Liver (tissue), 9 donors: ENCODE results near the gene BACH2. TPM values are rescaled to one million over a fixed set of nuclear protein-coding genes. Genes with fewer than 3 reads are reported as not detected.

Experiments used
- DNase-seq: peaks from one replicate; pipeline ENCODE4 v3.0.0-alpha.2; 2017; ENCODE audit warnings: low spot score
- H3K27ac ChIP-seq, 2 donors: one replicate each; pipeline ENCODE4 v1.7.0; 2013; ENCODE audit warnings: inconsistent platforms in 2 of 2, low read length in 2 of 2, control low read depth in 1 of 2, low read depth in 1 of 2, mild to moderate bottlenecking in 1 of 2
- H3K27me3 ChIP-seq, 4 donors: one replicate each; pipeline versions ENCODE4 v1.6.1 to v1.7.0; 2013; ENCODE audit warnings: low read length in 3 of 4, inconsistent platforms in 1 of 4, mild to moderate bottlenecking in 1 of 4, moderate library complexity in 1 of 4; ENCODE audit not compliant: control insufficient read depth in 4 of 4, insufficient read depth in 4 of 4
- H3K36me3 ChIP-seq, 4 donors: one replicate each; pipeline versions ENCODE4 v1.6.1 to v1.7.0; 2013; ENCODE audit warnings: low read length in 3 of 4, mild to moderate bottlenecking in 3 of 4, low read depth in 1 of 4, moderate library complexity in 1 of 4; ENCODE audit not compliant: control insufficient read depth in 4 of 4, insufficient read depth in 3 of 4
- H3K4me1 ChIP-seq, 4 donors: one replicate each; pipeline versions ENCODE4 v1.6.1 to v1.7.0; 2013; ENCODE audit warnings: low read length in 3 of 4, mild to moderate bottlenecking in 3 of 4, moderate library complexity in 1 of 4; ENCODE audit not compliant: control insufficient read depth in 4 of 4, insufficient read depth in 4 of 4
- H3K4me3 ChIP-seq, 3 donors: one replicate each; pipeline versions ENCODE4 v1.6.1 to v1.7.0; 2013; ENCODE audit warnings: low read length in 3 of 3, control low read depth in 1 of 3, low read depth in 1 of 3, mild to moderate bottlenecking in 1 of 3
- H3K9ac ChIP-seq, 2 donors: one replicate each; pipeline ENCODE4 v1.7.0; 2013; ENCODE audit warnings: low read length in 2 of 2, mild to moderate bottlenecking in 2 of 2, moderate library complexity in 2 of 2, control low read depth in 1 of 2, low read depth in 1 of 2
- H3K9me3 ChIP-seq, 4 donors: one replicate each; pipeline versions ENCODE4 v1.6.1 to v1.7.0; 2013; ENCODE audit warnings: low read length in 3 of 4; ENCODE audit not compliant: control insufficient read depth in 4 of 4
- ATF3 ChIP-seq: IDR thresholded peaks from 2 replicates; pipeline ENCODE4 v1.6.1; 2016; ENCODE audit warnings: antibody characterized with exemption
- CTCF ChIP-seq: fragments of 150-350 bp; IDR thresholded peaks from 2 replicates; pipeline ENCODE4 v1.5.1; 2017; ENCODE audit warnings: improper control_type of control experiment, low read depth, low read length; ENCODE audit not compliant: missing input control
- EGR1 ChIP-seq, 2 donors: IDR thresholded peaks; 2 replicates each; pipeline ENCODE4 v1.6.1; 2016 to 2018; ENCODE audit warnings: antibody characterized with exemption in 2 of 2, low read depth in 2 of 2
- FOXA1 ChIP-seq: IDR thresholded peaks from 2 replicates; pipeline ENCODE4 v1.6.1; 2016; ENCODE audit warnings: antibody characterized with exemption
- FOXA2 ChIP-seq: IDR thresholded peaks from 2 replicates; pipeline ENCODE4 v1.6.1; 2016; ENCODE audit warnings: antibody characterized with exemption
- GABPA ChIP-seq, 2 donors: IDR thresholded peaks in 1 of 2; conservative IDR thresholded peaks in 1 of 2; 2 replicates each; pipeline ENCODE4 v1.6.1; 2016; ENCODE audit warnings: antibody characterized with exemption in 2 of 2, mild to moderate bottlenecking in 1 of 2, moderate library complexity in 1 of 2
- HNF4G ChIP-seq: IDR thresholded peaks from 2 replicates; pipeline ENCODE4 v1.6.1; 2016; ENCODE audit warnings: antibody characterized with exemption
- JUND ChIP-seq, 2 donors: IDR thresholded peaks; 2 replicates each; pipeline ENCODE4 v1.6.1; 2016; ENCODE audit warnings: antibody characterized with exemption in 2 of 2
- MAX ChIP-seq: IDR thresholded peaks from 2 replicates; pipeline ENCODE4 v1.6.1; 2016; ENCODE audit warnings: antibody characterized with exemption
- NR2F2 ChIP-seq: IDR thresholded peaks from 2 replicates; pipeline ENCODE4 v1.6.1; 2016; ENCODE audit warnings: antibody characterized with exemption
- RAD21 ChIP-seq, 2 donors: IDR thresholded peaks; 2 replicates each; pipeline ENCODE4 v1.6.1; 2016; ENCODE audit warnings: antibody characterized with exemption in 2 of 2, mild to moderate bottlenecking in 2 of 2
- SP1 ChIP-seq: IDR thresholded peaks from 2 replicates; pipeline ENCODE4 v1.6.1; 2018; ENCODE audit warnings: antibody characterized with exemption, mild to moderate bottlenecking
- YY1 ChIP-seq: IDR thresholded peaks from 2 replicates; pipeline ENCODE4 v1.6.1; 2016; ENCODE audit warnings: antibody characterized with exemption, mild to moderate bottlenecking
- ZBTB33 ChIP-seq: IDR thresholded peaks from 2 replicates; pipeline ENCODE4 v1.6.1; 2016; ENCODE audit warnings: antibody characterized with exemption
- WGBS: extraction: QIAGEN DNeasy Blood & Tissue Kit; methylation state at CpG from one replicate; pipeline ENCODE4 v1.1.7; 2013; 5-methylcytosine and 5-hydroxymethylcytosine counted together
- polyA plus RNA-seq, 2 donors: library from polyadenylated mRNA; stranded (reverse) in 1 of 2; unstranded in 1 of 2; fragments of 200-250 nt in 1 of 2; fragments of >200 nt in 1 of 2; fragmentation: Nextera tagmentation in 1 of 2; extraction: Ambion mirVana in 1 of 2; gene quantifications; one replicate each; pipeline versions ENCODE4 v1.2.1 to v1.2.3, GENCODE V29; 2013 to 2015
- total RNA-seq, 2 donors: library from RNA; depleted of rRNA; stranded (reverse); fragments of >200 nt; gene quantifications; one replicate each; pipeline ENCODE4 v1.2.3, GENCODE V29; 2014
- TF ChIP-seq, protein P1 (sequence below): IDR thresholded peaks from 2 replicates; pipeline ENCODE4 v1.6.1; 2016; ENCODE audit warnings: antibody characterized with exemption, mild to moderate bottlenecking
- donor health status: healthy.
- donor health status: healthy.
- donor health status: healthy.
- donor health status: healthy.
- donor health status: healthy.

Gene BACH2
- total and polyA plus RNA-seq, 4 donors = 1.9 to 3.7 (median 1.9) TPM

GRCh38 chr6:90219209-90219985, 77.2 kb downstream of the BACH2 start:
- no peak overlapping the region for H3K4me3 ChIP-seq
- H3K4me1 ChIP-seq = peaks cover 5 to 26% (median 16%) of the 10 kb centered on the region in 4 donors
- H3K9me3 ChIP-seq = no peaks in the 10 kb centered on the region

DNA sequence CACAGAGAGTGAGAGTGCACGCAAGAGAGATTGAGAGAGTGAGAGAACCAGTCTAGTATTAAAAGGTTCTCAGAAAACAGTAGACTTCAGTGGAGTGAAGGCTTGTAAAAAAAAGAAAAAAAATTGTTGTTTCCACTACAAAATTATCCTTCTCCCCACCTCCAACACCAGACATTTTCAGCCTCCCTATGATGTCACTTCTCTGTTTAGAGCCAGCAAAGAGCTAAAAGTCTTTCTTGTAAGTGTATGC, 77.8 kb downstream of the BACH2 start:
- H3K4me3 ChIP-seq = no peak overlapping the region
- TF ChIP-seq HNF4G (no peak), NR2F2 (no peak), SP1 (no peak), FOXA1 (no peak), MAX (no peak), EGR1 (IDR thresholded peaks at IDR 0.05; ENCODE audit: low read depth in 2 of 2) (no peak), CTCF (no peak), FOXA2 (no peak), GABPA (IDR thresholded peaks at IDR 0.05 in 1 of 2, conservative IDR thresholded peaks at IDR 0.05 in 1 of 2) (no peak), ZBTB33 (no peak)
- H3K4me1 ChIP-seq = peaks cover 5 to 26% (median 16%) of the 10 kb centered on the region in 4 donors
- H3K9ac ChIP-seq = peak overlapping the region; percentile 41 to 64
- WGBS = 13% methylated on average over 1 of the region's 1 CpG
- no peaks in the 10 kb centered on the region for H3K27me3 ChIP-seq
- DNase-seq = no peak
- H3K9me3 ChIP-seq = no peaks in the 10 kb centered on the region
- H3K36me3 ChIP-seq = no peaks in the 10 kb centered on the region
- peak overlapping the region; percentile 94 to 98 for H3K27ac ChIP-seq

More at GRCh38 chr6:90219209-90219985, 77.2 kb downstream of the BACH2 start:
- peak overlapping the region; percentile 94 to 98 for H3K27ac ChIP-seq
- DNase-seq = no peak
- 77% methylated on average over 14 of the region's 14 CpGs for WGBS
- no peaks in the 10 kb centered on the region for H3K27me3 ChIP-seq
- peak overlapping the region; percentile 41 to 64 for H3K9ac ChIP-seq
- no peak for TF ChIP-seq SP1
- TF ChIP-seq JUND (IDR thresholded peaks at IDR 0.05) = no peak
- TF ChIP-seq HNF4G = no peak
- no peaks in the 10 kb centered on the region for H3K36me3 ChIP-seq

DNA sequence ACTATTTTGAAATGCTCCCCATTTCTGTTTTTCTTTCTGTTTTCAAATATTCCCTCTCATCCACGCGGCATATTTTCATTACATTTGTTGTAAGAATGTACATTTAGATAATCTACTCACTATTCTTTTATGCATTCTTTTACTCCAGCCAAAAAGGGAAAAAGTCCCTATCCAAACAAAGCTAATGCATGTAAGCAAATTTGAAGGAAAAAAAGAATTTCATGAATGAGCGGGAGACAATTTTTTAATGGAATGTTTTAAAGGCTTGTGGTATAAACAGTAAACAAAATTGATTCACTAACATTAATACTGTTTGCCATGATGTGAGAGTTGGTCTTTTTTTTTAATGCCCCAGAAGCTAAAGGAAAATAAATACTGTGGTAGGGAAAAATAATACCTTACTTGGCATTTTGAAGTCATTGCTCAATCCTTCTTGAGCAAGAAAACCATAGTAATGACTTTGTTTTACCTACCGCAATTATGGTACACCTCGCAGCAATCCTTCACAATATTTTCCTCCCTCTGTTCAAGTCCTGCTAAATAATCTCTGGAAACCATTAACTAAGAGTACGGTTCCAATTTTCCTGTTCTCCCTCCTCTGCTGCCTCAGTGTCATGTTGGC, 79.0 kb downstream of the BACH2 start:
- no peak for DNase-seq
- Histone ChIP-seq H3K4me3 (peak overlapping the region in 1 of 3 donors; percentile 8), H3K27me3 (no peaks in the 10 kb centered on the region), H3K27ac (peak overlapping the region; percentile 94 to 98), H3K9ac (peak overlapping the region in 1 of 2 donors; percentile 97), H3K36me3 (no peaks in the 10 kb centered on the region), H3K9me3 (no peaks in the 10 kb centered on the region), H3K4me1 (peaks cover 5 to 26% (median 16%) of the 10 kb centered on the region in 4 donors)
- 47% methylated on average over 6 of the region's 6 CpGs for WGBS
- TF ChIP-seq MAX = no peak
- TF ChIP-seq SP1 = no peak
- peak in 1 of 2 donors; percentile 8 for TF ChIP-seq EGR1 (IDR thresholded peaks at IDR 0.05; ENCODE audit: low read depth in 2 of 2)
- TF ChIP-seq GABPA (IDR thresholded peaks at IDR 0.05 in 1 of 2, conservative IDR thresholded peaks at IDR 0.05 in 1 of 2) = no peak
- TF ChIP-seq NR2F2 = no peak
- no peak for TF ChIP-seq FOXA1
- TF ChIP-seq RAD21 (IDR thresholded peaks at IDR 0.05) = peak; percentile 4 to 26
- TF ChIP-seq, protein P1, sequence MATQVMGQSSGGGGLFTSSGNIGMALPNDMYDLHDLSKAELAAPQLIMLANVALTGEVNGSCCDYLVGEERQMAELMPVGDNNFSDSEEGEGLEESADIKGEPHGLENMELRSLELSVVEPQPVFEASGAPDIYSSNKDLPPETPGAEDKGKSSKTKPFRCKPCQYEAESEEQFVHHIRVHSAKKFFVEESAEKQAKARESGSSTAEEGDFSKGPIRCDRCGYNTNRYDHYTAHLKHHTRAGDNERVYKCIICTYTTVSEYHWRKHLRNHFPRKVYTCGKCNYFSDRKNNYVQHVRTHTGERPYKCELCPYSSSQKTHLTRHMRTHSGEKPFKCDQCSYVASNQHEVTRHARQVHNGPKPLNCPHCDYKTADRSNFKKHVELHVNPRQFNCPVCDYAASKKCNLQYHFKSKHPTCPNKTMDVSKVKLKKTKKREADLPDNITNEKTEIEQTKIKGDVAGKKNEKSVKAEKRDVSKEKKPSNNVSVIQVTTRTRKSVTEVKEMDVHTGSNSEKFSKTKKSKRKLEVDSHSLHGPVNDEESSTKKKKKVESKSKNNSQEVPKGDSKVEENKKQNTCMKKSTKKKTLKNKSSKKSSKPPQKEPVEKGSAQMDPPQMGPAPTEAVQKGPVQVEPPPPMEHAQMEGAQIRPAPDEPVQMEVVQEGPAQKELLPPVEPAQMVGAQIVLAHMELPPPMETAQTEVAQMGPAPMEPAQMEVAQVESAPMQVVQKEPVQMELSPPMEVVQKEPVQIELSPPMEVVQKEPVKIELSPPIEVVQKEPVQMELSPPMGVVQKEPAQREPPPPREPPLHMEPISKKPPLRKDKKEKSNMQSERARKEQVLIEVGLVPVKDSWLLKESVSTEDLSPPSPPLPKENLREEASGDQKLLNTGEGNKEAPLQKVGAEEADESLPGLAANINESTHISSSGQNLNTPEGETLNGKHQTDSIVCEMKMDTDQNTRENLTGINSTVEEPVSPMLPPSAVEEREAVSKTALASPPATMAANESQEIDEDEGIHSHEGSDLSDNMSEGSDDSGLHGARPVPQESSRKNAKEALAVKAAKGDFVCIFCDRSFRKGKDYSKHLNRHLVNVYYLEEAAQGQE = no peak
- TF ChIP-seq JUND (IDR thresholded peaks at IDR 0.05) = no peak
- peak; percentile 90 for TF ChIP-seq YY1
- TF ChIP-seq FOXA2 = no peak
- no peak for TF ChIP-seq HNF4G
- peak; percentile 12 for TF ChIP-seq ATF3
